Activated CD4-positive, alpha-beta T cell treated with anti-CD3 and anti-CD28 coated beads, Interleukin-2, amount 50 U/mL, for 16 hours (primary cell): ENCODE results near the gene NFILZ.
"Not testable (repeated sequence)": the region's sequence is repeated elsewhere in the genome, so short reads cannot be mapped to it uniquely, and the experiment has no call there.

Experiments
- DNase-seq: peaks from one replicate; pipeline ENCODE4 v3.0.0-alpha.2; 2020

The NFILZ gene

DNA sequence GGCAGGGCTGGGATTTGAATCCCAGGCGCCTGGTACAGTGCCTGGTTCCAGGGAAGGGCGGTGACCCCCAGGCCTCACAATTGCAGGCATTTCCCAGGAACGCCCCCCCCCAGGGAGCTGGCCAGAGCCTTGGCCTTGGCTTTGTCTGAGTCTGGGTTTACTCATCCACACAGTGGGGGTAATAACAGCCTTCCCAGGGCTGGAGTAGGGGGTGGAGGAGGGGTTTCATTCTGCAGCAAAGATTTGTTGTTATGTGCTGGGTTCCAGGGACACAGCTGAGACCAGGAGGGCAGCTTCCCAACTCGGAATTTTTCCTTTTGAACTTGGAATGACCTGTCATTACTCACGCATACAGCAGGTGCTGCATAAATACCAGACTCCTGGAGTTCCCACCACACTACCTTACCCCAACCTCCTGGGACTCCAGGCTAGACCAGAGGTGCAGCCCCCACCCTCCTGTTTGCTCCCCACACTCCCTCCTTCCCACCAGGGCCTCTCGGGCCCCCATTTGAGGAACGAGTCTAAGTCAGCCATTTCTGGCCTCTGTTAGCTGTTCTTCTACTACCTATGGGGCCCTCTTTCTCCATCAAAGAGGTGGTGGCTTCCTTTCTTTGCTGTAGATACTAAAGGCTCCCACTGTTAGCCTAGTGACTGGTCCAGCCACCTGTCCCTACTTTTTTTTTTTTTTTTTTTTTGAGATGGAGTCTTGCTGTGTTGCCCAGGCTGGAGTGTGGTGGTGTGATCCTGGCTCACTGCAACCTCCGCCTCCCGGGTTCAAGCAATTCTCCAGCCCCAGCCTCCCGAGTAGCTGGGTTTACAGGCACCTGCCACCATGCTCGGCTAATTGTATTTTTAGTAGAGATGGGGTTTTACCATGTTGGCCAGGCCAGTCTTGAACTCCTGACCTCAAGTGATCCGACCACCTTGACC is 18.3 kb upstream of the NFILZ start:
- DNase-seq, result no peak

DNA sequence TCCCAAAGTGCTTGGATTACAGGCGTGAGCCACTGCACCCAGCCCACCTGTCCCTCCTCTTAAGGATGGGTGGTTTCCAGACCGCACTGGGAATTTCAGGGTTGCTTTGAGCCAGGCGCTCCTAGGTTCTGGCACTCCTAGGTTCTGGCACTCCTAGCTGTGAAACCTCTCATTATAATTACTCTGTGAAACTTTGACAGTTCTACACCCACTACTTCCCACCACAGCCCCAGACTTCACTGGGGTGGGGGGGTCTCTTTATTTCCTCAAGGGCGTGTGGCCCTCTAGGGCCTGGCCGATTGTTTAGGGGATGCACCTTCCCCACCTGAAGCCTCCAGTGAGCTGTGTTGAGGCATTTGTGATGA is 17.6 kb upstream of the NFILZ start:
- DNase-seq, result no peak

DNA sequence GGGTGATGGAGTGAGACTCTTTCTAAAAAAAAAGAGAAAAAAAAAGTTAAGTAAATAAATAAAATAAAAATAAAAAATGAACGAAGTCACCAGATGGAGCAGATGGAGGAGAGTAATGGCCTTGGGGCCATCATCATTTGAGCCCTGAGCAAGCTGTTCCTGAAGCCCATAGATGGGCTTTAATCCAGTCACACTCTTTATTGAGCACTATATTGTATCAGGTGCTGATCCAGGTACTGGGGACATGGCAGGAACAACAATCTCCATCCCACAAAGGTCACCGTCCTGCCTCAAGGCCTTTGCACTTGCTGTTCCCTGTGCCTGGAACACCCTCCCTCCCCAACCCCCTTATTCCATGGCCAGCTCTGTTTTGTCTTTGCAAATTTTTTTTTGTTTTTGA is 16.0 kb upstream of the NFILZ start:
- no peak for DNase-seq

DNA sequence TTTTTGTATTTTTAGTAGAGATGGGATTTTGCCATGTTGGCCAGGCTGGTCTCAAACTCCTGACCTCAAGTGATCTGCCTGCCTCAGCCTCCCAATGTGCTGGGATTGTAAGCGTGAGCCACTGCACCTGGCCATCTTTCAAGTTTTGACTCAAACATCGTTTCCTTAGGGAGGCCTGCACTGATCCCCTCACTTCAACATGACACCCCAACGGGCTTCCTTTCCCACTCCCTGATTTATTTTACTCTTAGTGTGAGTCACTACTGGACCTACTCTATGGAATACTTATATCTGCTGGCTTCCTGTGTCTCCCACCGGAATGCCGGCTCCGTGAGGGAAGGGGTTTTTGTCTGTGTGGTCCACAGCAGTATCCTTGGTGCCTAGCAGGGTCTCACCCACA is 15.4 kb upstream of the NFILZ start:
- DNase-seq, result no peak

GRCh38 chr19:8615813-8616596 is 14.4 kb upstream of the NFILZ start:
- peak; percentile 54 for DNase-seq

GRCh38 chr19:8616861-8617260 is 13.6 kb upstream of the NFILZ start:
- no peak for DNase-seq

- DNase-seq, result not testable (repeated sequence)
These were observed 13.1 kb upstream of the NFILZ start for GRCh38 chr19:8617325-8617724.

- DNase-seq, result no peak
These were observed 12.4 kb upstream of the NFILZ start for GRCh38 chr19:8617984-8618383.

DNA sequence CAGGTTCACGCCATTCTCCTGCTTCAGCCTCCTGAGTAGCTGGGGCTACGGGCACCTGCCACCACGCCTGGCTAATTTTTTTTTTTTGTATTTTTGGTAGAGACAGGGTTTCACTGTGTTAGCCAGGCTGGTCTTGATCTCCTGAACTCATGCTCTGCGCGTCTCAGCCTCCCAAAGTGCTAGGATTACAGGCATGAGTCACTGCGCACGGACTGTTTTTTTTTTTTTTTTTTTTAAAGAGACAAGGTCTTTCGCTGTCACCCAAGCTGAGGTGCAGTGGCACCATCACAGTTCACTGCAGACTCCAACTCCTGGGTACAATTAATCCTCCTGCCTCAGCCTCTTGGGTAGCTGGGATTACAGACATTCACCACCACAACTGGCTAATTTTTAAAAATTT is 11.7 kb upstream of the NFILZ start:
- DNase-seq, result no peak

GRCh38 chr19:8622886-8623285 is 7.5 kb upstream of the NFILZ start:
- not testable (repeated sequence) for DNase-seq

DNA sequence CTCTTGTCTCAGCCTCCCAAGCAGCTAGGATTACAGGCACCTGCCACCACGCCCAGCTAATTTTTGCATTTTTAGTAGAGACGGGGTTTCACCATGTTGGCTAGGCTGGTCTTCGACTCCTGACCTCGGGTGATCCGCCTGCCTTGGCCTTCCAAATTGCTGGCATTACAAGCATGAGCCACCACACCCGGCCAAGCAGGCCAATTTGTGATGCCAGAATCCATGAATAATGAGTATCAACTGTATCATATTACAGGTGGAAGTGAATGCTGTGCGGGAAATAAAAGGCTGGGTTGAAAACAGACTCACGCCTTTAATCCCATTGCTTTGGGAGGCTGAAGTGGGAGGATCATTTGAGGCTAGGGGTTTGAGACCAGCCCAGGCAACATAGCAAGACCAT is 3.6 kb upstream of the NFILZ start:
- DNase-seq, result no peak

DNA sequence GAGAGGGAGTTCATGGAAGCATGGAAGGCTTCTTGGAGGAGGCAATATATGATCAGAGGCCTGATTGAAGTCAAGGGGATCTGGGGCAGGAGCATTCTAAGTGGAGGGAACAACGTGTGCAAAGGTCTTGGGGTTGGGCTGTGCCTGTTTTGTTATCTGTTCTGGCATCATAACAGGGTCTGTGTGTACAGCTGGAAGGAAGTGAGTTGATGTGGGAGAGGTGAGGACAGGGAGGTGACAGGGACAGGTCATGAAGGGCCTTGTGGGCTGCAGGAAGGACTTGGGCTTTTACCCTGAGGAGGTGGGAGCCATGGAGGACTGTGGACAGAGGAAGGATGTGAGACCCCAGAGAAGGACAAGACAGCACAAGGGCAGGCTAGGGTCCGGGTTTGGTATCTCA is 1.2 kb upstream of the NFILZ start:
- DNase-seq, result no peak

GRCh38 chr19:8630796-8631424 is 477 bp downstream of the NFILZ start:
- no peak for DNase-seq

GRCh38 chr19:8631425-8631819 is 989 bp downstream of the NFILZ start:
- no peak for DNase-seq

- DNase-seq, result no peak
These were observed 5.0 kb downstream of the NFILZ start for GRCh38 chr19:8635422-8635821.

DNA sequence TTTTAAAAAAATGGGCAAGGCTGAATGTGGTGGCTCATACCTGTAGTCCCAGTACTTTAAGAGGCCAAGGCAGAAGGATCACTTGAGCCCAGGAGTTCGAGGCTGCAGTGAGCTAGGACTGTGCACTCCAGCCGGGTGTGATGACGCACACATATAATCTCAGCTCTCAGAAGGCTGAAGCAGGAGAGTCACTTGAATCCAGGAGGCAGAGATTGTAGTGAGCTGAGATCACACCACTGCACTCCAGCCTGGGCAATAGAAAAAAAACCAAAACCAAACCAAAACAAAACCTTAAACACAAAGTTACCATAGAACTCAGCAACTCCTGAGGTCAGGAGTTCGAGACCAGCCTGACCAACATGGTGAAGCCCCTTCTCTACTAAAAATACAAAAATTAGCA is 6.6 kb downstream of the NFILZ start:
- DNase-seq, result not testable (repeated sequence)

DNA sequence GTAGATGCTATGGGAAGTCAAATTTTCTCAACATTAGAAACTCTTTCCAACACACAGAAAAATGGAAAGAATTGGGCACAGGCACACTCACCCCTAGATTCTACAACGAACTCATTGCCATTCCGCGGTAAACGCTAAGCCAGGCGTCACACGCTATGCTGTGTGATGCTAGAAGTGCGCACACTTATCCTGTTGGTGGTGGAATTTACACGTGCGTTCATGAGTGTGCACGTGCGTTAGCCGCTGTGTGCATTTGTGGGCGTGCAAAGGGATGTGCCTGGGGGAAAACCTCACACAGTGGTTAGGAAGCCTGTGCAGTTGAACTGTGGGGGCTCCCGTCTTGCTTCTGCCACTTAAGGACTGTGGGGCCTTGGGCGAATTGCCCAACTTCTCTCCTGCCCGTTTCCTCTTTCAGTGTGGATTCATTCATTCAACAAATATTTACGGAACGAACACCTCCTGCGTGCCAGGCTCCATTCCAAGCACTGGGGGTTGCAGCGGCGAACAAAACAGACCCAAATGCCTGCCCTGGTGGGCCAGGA is 7.7 kb downstream of the NFILZ start:
- no peak for DNase-seq

DNA sequence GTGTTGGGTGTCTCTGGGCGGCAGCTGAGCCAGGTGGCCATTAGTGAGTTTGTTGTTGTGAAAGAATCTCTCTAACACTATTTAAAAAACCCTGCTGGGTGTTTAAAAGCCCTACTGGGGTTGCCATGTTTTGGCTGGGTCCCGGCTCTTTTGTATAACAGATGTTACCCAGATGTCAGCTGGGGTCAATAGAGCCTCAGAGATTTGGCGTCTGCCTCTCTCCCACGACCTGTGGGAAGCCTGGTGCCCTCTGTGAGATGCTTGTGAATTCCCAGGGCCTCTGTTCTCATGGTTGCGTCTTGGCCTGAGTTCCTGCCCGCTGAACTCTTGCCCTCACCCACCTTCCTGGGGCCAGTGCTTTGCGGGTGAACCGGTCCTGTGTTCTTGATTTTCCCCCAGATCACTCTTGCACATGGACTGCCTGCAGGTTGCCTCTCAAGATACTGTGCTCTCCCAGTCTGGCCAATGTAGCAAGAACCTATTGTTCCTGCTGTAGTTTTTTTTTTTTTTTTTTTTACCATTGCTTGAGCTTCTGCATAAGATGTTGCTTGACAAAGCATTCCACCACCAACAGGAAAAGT is 9.5 kb downstream of the NFILZ start:
- no peak for DNase-seq

- DNase-seq, result no peak
These were observed 10.1 kb downstream of the NFILZ start for GRCh38 chr19:8640402-8641004.

GRCh38 chr19:8641221-8641907 is 10.9 kb downstream of the NFILZ start:
- no peak for DNase-seq

GRCh38 chr19:8641908-8642547 is 11.6 kb downstream of the NFILZ start:
- peak; percentile 27 for DNase-seq
